Keratinocyte (primary cell): ENCODE data around the gene SULT1A1. TPM values are rescaled to one million over a fixed set of nuclear protein-coding genes. Genes with fewer than 3 reads are reported as not detected.
"Not testable (repeated sequence)": the region's sequence is repeated elsewhere in the genome, so short reads cannot be mapped to it uniquely, and the experiment has no call there.

Experiments used
- DNase-seq: peaks from one replicate; pipeline ENCODE4 v3.0.0-alpha.2; 2011; ENCODE audit warnings: low read depth, missing footprints, low spot score
- FAIRE-seq: peaks from 2 replicates; lab custom pipeline; 2011; peaks lifted over from hg19 to GRCh38; lab: Jason Lieb, UNC
- H2AFZ ChIP-seq: 2 replicates; pipeline ENCODE4 v1.6.0; 2012; ENCODE audit warnings: low read length, control low read depth, inconsistent platforms; ENCODE audit not compliant: control insufficient read depth
- H3K27ac ChIP-seq: 2 replicates; pipeline ENCODE4 v1.5.1; 2011; ENCODE audit warnings: low read length; ENCODE audit not compliant: control insufficient read depth, insufficient read depth
- H3K27me3 ChIP-seq: 3 replicates; pipeline ENCODE4 v1.6.0; 2011; ENCODE audit warnings: low read length; ENCODE audit not compliant: control insufficient read depth, insufficient read depth; ENCODE audit errors: extremely low read depth
- H3K36me3 ChIP-seq, 2 experiments: 2 replicates in 1 of 2; 3 replicates in 1 of 2; pipeline ENCODE4 v1.5.1; 2011; ENCODE audit warnings: low read length in 2 of 2, mild to moderate bottlenecking in 1 of 2; ENCODE audit not compliant: control insufficient read depth in 2 of 2, insufficient read depth in 2 of 2; ENCODE audit errors: extremely low read depth in 1 of 2
- H3K4me1 ChIP-seq: 3 replicates; pipeline ENCODE4 v1.5.1; 2011; ENCODE audit warnings: low read length; ENCODE audit not compliant: control insufficient read depth, insufficient read depth; ENCODE audit errors: extremely low read depth
- H3K4me2 ChIP-seq: 3 replicates; pipeline ENCODE4 v1.6.0; 2011; ENCODE audit warnings: low read depth, low read length; ENCODE audit not compliant: control insufficient read depth, insufficient read depth; ENCODE audit errors: extremely low read depth
- H3K4me3 ChIP-seq, 3 experiments: fragments of 200-600 bp in 1 of 3; sonication (generic) in 1 of 3; 2 replicates in 2 of 3; 3 replicates in 1 of 3; pipeline ENCODE4 v1.5.1; 2011 to 2016; ENCODE audit warnings: low read length in 3 of 3, mild to moderate bottlenecking in 3 of 3, control low read depth in 2 of 3, inconsistent platforms in 1 of 3, low read depth in 1 of 3, mixed read lengths in 1 of 3, mixed run types in 1 of 3, moderate library complexity in 1 of 3; ENCODE audit not compliant: control insufficient read depth in 2 of 3, insufficient read depth in 2 of 3; ENCODE audit errors: extremely low read depth in 1 of 3
- H3K79me2 ChIP-seq: 2 replicates; pipeline ENCODE4 v1.6.0; 2012; ENCODE audit warnings: low read length; ENCODE audit not compliant: control insufficient read depth, insufficient read depth
- H3K9ac ChIP-seq: 3 replicates; pipeline ENCODE4 v1.6.0; 2011; ENCODE audit warnings: low read length; ENCODE audit not compliant: control insufficient read depth, insufficient read depth; ENCODE audit errors: extremely low read depth
- H3K9me1 ChIP-seq: 3 replicates; pipeline ENCODE4 v1.6.0; 2011; ENCODE audit warnings: low read length; ENCODE audit not compliant: control insufficient read depth, insufficient read depth; ENCODE audit errors: extremely low read depth
- H3K9me3 ChIP-seq: 2 replicates; pipeline ENCODE4 v1.5.1; 2012; ENCODE audit warnings: low read depth, low read length; ENCODE audit not compliant: control insufficient read depth
- H4K20me1 ChIP-seq: 3 replicates; pipeline ENCODE4 v1.6.0; 2011; ENCODE audit warnings: low read length; ENCODE audit not compliant: control insufficient read depth, insufficient read depth; ENCODE audit errors: extremely low read depth
- EZH2 ChIP-seq: IDR thresholded peaks from one replicate; pipeline ENCODE4 v1.6.1; 2012; ENCODE audit warnings: inconsistent platforms, mild to moderate bottlenecking, low read length, moderate library complexity
- dilution Hi-C: fragments of 300-500 bp; cut with MboI; formaldehyde crosslinking; loops from one replicate; pipeline ENCODE4 v1.7.0; 2020; ENCODE audit warnings: low sequenced_read_pairs; ENCODE audit not compliant: extremely low pct_ligation_motif_present
- polyA plus RNA-seq, 5 experiments: library from polyadenylated mRNA; depleted of rRNA in 3 of 5; stranded (reverse) in 3 of 5; stranded (forward) in 1 of 5; unstranded in 1 of 5; fragments of >200 nt; gene quantifications; 1 replicate in 1 of 5; 2 replicates in 3 of 5; 3 replicates in 1 of 5; pipeline versions ENCODE4 v1.2.1 to v1.2.3, GENCODE V29; 2011 to 2012; ENCODE audit warnings: missing spikeins in 2 of 5, low read depth in 1 of 5, low replicate concordance in 1 of 5
- TF ChIP-seq, protein P1 (sequence below), 3 experiments: IDR thresholded peaks in 1 of 3; conservative IDR thresholded peaks in 1 of 3; optimal IDR thresholded peaks in 1 of 3; 2 replicates in 2 of 3; 3 replicates in 1 of 3; pipeline versions ENCODE3 to v1.5.1; 2011; ENCODE audit warnings: low read length in 3 of 3, mild to moderate bottlenecking in 3 of 3, moderate library complexity in 2 of 3, control low read depth in 1 of 3, inconsistent platforms in 1 of 3; ENCODE audit not compliant: insufficient read depth in 2 of 3; ENCODE audit errors: extremely low read depth in 1 of 3

Gene SULT1A1
- polyA plus RNA-seq, 1 donor (not counting 4 experiments of a cell fraction or from before 2014, with no cell fraction given), result 1.6 TPM

DNA sequence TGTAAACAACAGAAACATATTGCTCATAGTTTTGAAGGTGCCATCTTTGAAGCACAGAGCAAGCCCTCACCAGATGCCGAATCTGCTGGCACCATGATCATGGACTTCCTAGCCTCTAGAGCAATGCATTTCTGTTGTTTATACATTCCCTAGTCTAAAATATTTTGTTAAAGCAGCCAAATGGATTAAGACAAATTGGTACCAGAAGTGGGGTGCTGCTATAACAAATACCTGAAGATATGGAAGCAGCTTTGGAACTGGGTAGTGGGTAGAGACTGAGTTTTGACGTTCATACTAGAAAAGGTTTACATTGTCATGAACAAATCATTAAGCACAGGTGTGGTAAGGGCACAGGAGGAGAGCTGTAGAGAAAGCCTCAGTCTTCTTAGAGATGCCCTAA, 42.6 kb downstream of the SULT1A1 start:
- H3K27ac ChIP-seq, result no peak overlapping the region
- TF ChIP-seq, protein P1, sequence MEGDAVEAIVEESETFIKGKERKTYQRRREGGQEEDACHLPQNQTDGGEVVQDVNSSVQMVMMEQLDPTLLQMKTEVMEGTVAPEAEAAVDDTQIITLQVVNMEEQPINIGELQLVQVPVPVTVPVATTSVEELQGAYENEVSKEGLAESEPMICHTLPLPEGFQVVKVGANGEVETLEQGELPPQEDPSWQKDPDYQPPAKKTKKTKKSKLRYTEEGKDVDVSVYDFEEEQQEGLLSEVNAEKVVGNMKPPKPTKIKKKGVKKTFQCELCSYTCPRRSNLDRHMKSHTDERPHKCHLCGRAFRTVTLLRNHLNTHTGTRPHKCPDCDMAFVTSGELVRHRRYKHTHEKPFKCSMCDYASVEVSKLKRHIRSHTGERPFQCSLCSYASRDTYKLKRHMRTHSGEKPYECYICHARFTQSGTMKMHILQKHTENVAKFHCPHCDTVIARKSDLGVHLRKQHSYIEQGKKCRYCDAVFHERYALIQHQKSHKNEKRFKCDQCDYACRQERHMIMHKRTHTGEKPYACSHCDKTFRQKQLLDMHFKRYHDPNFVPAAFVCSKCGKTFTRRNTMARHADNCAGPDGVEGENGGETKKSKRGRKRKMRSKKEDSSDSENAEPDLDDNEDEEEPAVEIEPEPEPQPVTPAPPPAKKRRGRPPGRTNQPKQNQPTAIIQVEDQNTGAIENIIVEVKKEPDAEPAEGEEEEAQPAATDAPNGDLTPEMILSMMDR (optimal IDR thresholded peaks at IDR 0.05 in 1 of 3, IDR thresholded peaks at IDR 0.05 in 1 of 3, conservative IDR thresholded peaks at IDR 0.05 in 1 of 3; ENCODE audit: extremely low read depth in 1 of 3, insufficient read depth in 2 of 3, low read length in 3 of 3), result no peak
- TF ChIP-seq EZH2, result no peak
- H3K79me2 ChIP-seq, result peaks cover 13% of the 10 kb centered on the region
- H2AFZ ChIP-seq, result no peak overlapping the region
- dilution Hi-C loops, result no loop called here
- H3K9me1 ChIP-seq, result no peaks in the 10 kb centered on the region
- no peak overlapping the region for H3K9ac ChIP-seq
- H4K20me1 ChIP-seq, result no peaks in the 10 kb centered on the region
- no peaks in the 10 kb centered on the region for H3K4me1 ChIP-seq
- DNase-seq (no peak), FAIRE-seq (no peak)
- H3K4me3 ChIP-seq, result no peak overlapping the region
- no peak overlapping the region for H3K4me2 ChIP-seq
- H3K27me3 ChIP-seq, result no peaks in the 10 kb centered on the region
- peaks cover 4% of the 10 kb centered on the region for H3K9me3 ChIP-seq
- H3K36me3 ChIP-seq, result peaks cover 0 to 2% of the 10 kb centered on the region in 2 experiments

DNA sequence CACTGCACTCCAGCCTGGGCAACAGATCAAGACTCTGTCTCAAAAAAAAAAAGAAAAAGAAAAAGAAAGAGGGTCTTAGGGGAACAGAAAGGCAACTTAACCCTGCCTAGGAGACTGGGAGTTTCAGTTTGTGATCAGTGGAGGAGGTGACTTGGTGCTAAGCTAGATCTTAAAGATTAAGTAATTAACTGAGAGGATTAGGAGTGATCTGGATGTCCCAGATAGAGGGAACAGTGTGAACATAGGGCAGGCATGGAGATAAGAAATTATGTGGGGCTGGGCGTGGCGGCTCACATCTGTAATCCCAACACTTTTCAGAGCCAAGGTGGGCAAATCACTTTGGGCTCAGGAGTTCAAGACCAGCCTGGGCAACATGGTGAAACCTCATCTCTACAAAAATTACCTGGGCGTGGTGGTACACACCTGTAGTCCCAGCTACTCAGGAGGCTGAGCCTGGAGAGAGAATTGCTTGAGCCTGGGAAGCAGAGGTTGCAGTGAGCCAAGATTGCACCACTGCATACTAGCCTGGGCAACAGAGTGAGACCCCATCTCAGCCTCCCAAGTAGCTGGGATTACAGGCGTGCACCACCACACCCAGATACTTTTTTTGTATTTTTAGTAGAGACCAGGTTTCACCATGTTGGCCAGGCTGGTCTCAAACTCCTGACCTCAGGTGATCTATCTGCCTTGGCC, 43.5 kb downstream of the SULT1A1 start:
- H4K20me1 ChIP-seq, H3K36me3 ChIP-seq, H3K27ac ChIP-seq, dilution Hi-C loops, H3K4me1 ChIP-seq, H3K4me3 ChIP-seq, FAIRE-seq, H3K9ac ChIP-seq, H2AFZ ChIP-seq, H3K4me2 ChIP-seq, H3K9me1 ChIP-seq, H3K27me3 ChIP-seq, DNase-seq, H3K9me3 ChIP-seq: not testable (repeated sequence)
- H3K79me2 ChIP-seq, result peaks cover 13% of the 10 kb centered on the region

DNA sequence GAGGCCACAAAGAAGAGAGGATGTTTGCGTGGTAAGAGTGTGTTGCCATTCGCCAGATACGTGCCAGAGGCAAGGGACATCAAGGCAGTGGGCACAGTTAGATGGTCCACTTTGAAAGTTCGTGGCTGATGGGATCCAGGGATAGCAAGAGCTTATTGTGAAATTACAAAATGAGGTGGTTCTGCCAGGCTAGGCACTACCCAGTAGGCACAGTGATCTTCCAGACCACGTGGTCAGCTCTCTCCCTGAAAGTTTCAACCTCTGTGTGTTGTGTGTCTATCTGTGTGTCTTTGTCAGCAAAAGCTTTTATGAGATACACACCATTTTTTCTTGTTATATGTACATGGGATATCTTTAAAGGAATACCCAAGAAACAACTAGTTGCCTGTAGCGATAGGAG, 46.6 kb downstream of the SULT1A1 start:
- TF ChIP-seq, protein P1 (optimal IDR thresholded peaks at IDR 0.05 in 1 of 3, IDR thresholded peaks at IDR 0.05 in 1 of 3, conservative IDR thresholded peaks at IDR 0.05 in 1 of 3; ENCODE audit: extremely low read depth in 1 of 3, insufficient read depth in 2 of 3, low read length in 3 of 3), result no peak
- TF ChIP-seq EZH2, result no peak
- DNase-seq, result no peak
- Histone ChIP-seq H2AFZ (no peak overlapping the region), H3K9me1 (no peaks in the 10 kb centered on the region), H3K4me1 (no peaks in the 10 kb centered on the region), H4K20me1 (no peaks in the 10 kb centered on the region), H3K27ac (no peak overlapping the region), H3K27me3 (no peaks in the 10 kb centered on the region), H3K9ac (no peak overlapping the region), H3K4me3 (no peak overlapping the region), H3K36me3 (peaks cover 0 to 5% of the 10 kb centered on the region in 2 experiments), H3K4me2 (no peak overlapping the region), H3K79me2 (peaks cover 11% of the 10 kb centered on the region), H3K9me3 (peaks cover 4% of the 10 kb centered on the region)
- dilution Hi-C loops, result no loop called here
- no peak for FAIRE-seq
